Right lobe of liver (tissue), 4 donors: ENCODE results near the gene PPIA.

Source experiments
- POLR2A ChIP-seq: fragments of 450-650 bp; IDR thresholded peaks from one replicate; pipeline ENCODE4 v1.6.1; 2017; ENCODE audit warnings: antibody characterized with exemption, mild to moderate bottlenecking
- TF ChIP-seq, protein P1 (sequence below), 4 donors: fragments of 200-600 bp in 3 of 4; fragments of 450-650 bp in 1 of 4; IDR thresholded peaks; one replicate each; pipeline versions ENCODE4 v1.5.1 to v1.8.0; 2016 to 2022; ENCODE audit warnings: antibody characterized with exemption in 4 of 4, mild to moderate bottlenecking in 2 of 4
- donor health status: DM: no; HTN: no; CAD: no.
- donor health status: DM: no; HTN: no; CAD: no.
- donor health status: DM: no; HTN: yes; CAD: no.

GRCh38 chr7:44769776-44770294, 26.6 kb upstream of the PPIA start:
- TF ChIP-seq, protein P1, sequence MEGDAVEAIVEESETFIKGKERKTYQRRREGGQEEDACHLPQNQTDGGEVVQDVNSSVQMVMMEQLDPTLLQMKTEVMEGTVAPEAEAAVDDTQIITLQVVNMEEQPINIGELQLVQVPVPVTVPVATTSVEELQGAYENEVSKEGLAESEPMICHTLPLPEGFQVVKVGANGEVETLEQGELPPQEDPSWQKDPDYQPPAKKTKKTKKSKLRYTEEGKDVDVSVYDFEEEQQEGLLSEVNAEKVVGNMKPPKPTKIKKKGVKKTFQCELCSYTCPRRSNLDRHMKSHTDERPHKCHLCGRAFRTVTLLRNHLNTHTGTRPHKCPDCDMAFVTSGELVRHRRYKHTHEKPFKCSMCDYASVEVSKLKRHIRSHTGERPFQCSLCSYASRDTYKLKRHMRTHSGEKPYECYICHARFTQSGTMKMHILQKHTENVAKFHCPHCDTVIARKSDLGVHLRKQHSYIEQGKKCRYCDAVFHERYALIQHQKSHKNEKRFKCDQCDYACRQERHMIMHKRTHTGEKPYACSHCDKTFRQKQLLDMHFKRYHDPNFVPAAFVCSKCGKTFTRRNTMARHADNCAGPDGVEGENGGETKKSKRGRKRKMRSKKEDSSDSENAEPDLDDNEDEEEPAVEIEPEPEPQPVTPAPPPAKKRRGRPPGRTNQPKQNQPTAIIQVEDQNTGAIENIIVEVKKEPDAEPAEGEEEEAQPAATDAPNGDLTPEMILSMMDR (IDR thresholded peaks at IDR 0.05): no peak
- no peak for TF ChIP-seq POLR2A
